Liver (tissue), 9 donors: ENCODE results near the gene TMEM94. TPM values are rescaled to one million over a fixed set of nuclear protein-coding genes. Genes with fewer than 3 reads are reported as not detected.

Experiments
- DNase-seq: peaks from one replicate; pipeline ENCODE4 v3.0.0-alpha.2; 2017; ENCODE audit warnings: low spot score
- H3K27ac ChIP-seq, 2 donors: one replicate each; pipeline ENCODE4 v1.7.0; 2013; ENCODE audit warnings: inconsistent platforms in 2 of 2, low read length in 2 of 2, control low read depth in 1 of 2, low read depth in 1 of 2, mild to moderate bottlenecking in 1 of 2
- H3K27me3 ChIP-seq, 4 donors: one replicate each; pipeline versions ENCODE4 v1.6.1 to v1.7.0; 2013; ENCODE audit warnings: low read length in 3 of 4, inconsistent platforms in 1 of 4, mild to moderate bottlenecking in 1 of 4, moderate library complexity in 1 of 4; ENCODE audit not compliant: control insufficient read depth in 4 of 4, insufficient read depth in 4 of 4
- H3K36me3 ChIP-seq, 4 donors: one replicate each; pipeline versions ENCODE4 v1.6.1 to v1.7.0; 2013; ENCODE audit warnings: low read length in 3 of 4, mild to moderate bottlenecking in 3 of 4, low read depth in 1 of 4, moderate library complexity in 1 of 4; ENCODE audit not compliant: control insufficient read depth in 4 of 4, insufficient read depth in 3 of 4
- H3K4me1 ChIP-seq, 4 donors: one replicate each; pipeline versions ENCODE4 v1.6.1 to v1.7.0; 2013; ENCODE audit warnings: low read length in 3 of 4, mild to moderate bottlenecking in 3 of 4, moderate library complexity in 1 of 4; ENCODE audit not compliant: control insufficient read depth in 4 of 4, insufficient read depth in 4 of 4
- H3K4me3 ChIP-seq, 3 donors: one replicate each; pipeline versions ENCODE4 v1.6.1 to v1.7.0; 2013; ENCODE audit warnings: low read length in 3 of 3, control low read depth in 1 of 3, low read depth in 1 of 3, mild to moderate bottlenecking in 1 of 3
- H3K9ac ChIP-seq, 2 donors: one replicate each; pipeline ENCODE4 v1.7.0; 2013; ENCODE audit warnings: low read length in 2 of 2, mild to moderate bottlenecking in 2 of 2, moderate library complexity in 2 of 2, control low read depth in 1 of 2, low read depth in 1 of 2
- H3K9me3 ChIP-seq, 4 donors: one replicate each; pipeline versions ENCODE4 v1.6.1 to v1.7.0; 2013; ENCODE audit warnings: low read length in 3 of 4; ENCODE audit not compliant: control insufficient read depth in 4 of 4
- ATF3 ChIP-seq: IDR thresholded peaks from 2 replicates; pipeline ENCODE4 v1.6.1; 2016; ENCODE audit warnings: antibody characterized with exemption
- CTCF ChIP-seq: fragments of 150-350 bp; IDR thresholded peaks from 2 replicates; pipeline ENCODE4 v1.5.1; 2017; ENCODE audit warnings: improper control_type of control experiment, low read depth, low read length; ENCODE audit not compliant: missing input control
- EGR1 ChIP-seq, 2 donors: IDR thresholded peaks; 2 replicates each; pipeline ENCODE4 v1.6.1; 2016 to 2018; ENCODE audit warnings: antibody characterized with exemption in 2 of 2, low read depth in 2 of 2
- FOXA1 ChIP-seq: IDR thresholded peaks from 2 replicates; pipeline ENCODE4 v1.6.1; 2016; ENCODE audit warnings: antibody characterized with exemption
- FOXA2 ChIP-seq: IDR thresholded peaks from 2 replicates; pipeline ENCODE4 v1.6.1; 2016; ENCODE audit warnings: antibody characterized with exemption
- GABPA ChIP-seq, 2 donors: IDR thresholded peaks in 1 of 2; conservative IDR thresholded peaks in 1 of 2; 2 replicates each; pipeline ENCODE4 v1.6.1; 2016; ENCODE audit warnings: antibody characterized with exemption in 2 of 2, mild to moderate bottlenecking in 1 of 2, moderate library complexity in 1 of 2
- HNF4A ChIP-seq, 2 donors: conservative IDR thresholded peaks; 2 replicates each; pipeline ENCODE4 v1.6.1; 2016; ENCODE audit warnings: antibody characterized with exemption in 2 of 2, mild to moderate bottlenecking in 2 of 2
- HNF4G ChIP-seq: IDR thresholded peaks from 2 replicates; pipeline ENCODE4 v1.6.1; 2016; ENCODE audit warnings: antibody characterized with exemption
- JUND ChIP-seq, 2 donors: IDR thresholded peaks; 2 replicates each; pipeline ENCODE4 v1.6.1; 2016; ENCODE audit warnings: antibody characterized with exemption in 2 of 2
- MAX ChIP-seq: IDR thresholded peaks from 2 replicates; pipeline ENCODE4 v1.6.1; 2016; ENCODE audit warnings: antibody characterized with exemption
- NR2F2 ChIP-seq: IDR thresholded peaks from 2 replicates; pipeline ENCODE4 v1.6.1; 2016; ENCODE audit warnings: antibody characterized with exemption
- RAD21 ChIP-seq, 2 donors: IDR thresholded peaks; 2 replicates each; pipeline ENCODE4 v1.6.1; 2016; ENCODE audit warnings: antibody characterized with exemption in 2 of 2, mild to moderate bottlenecking in 2 of 2
- REST ChIP-seq: IDR thresholded peaks from 2 replicates; pipeline ENCODE4 v1.6.1; 2016; ENCODE audit warnings: antibody characterized with exemption, mild to moderate bottlenecking
- RXRA ChIP-seq, 2 donors: IDR thresholded peaks; 2 replicates each; pipeline ENCODE4 v1.6.1; 2017 to 2018; ENCODE audit warnings: antibody characterized with exemption in 2 of 2, mild to moderate bottlenecking in 1 of 2
- SP1 ChIP-seq: IDR thresholded peaks from 2 replicates; pipeline ENCODE4 v1.6.1; 2018; ENCODE audit warnings: antibody characterized with exemption, mild to moderate bottlenecking
- TAF1 ChIP-seq: conservative IDR thresholded peaks from 2 replicates; pipeline ENCODE4 v1.6.1; 2016; ENCODE audit warnings: antibody characterized with exemption, mild to moderate bottlenecking
- YY1 ChIP-seq: IDR thresholded peaks from 2 replicates; pipeline ENCODE4 v1.6.1; 2016; ENCODE audit warnings: antibody characterized with exemption, mild to moderate bottlenecking
- ZBTB33 ChIP-seq: IDR thresholded peaks from 2 replicates; pipeline ENCODE4 v1.6.1; 2016; ENCODE audit warnings: antibody characterized with exemption
- WGBS: extraction: QIAGEN DNeasy Blood & Tissue Kit; methylation state at CpG from one replicate; pipeline ENCODE4 v1.1.7; 2013; 5-methylcytosine and 5-hydroxymethylcytosine counted together
- polyA plus RNA-seq, 2 donors: library from polyadenylated mRNA; stranded (reverse) in 1 of 2; unstranded in 1 of 2; fragments of 200-250 nt in 1 of 2; fragments of >200 nt in 1 of 2; fragmentation: Nextera tagmentation in 1 of 2; extraction: Ambion mirVana in 1 of 2; gene quantifications; one replicate each; pipeline versions ENCODE4 v1.2.1 to v1.2.3, GENCODE V29; 2013 to 2015
- total RNA-seq, 2 donors: library from RNA; depleted of rRNA; stranded (reverse); fragments of >200 nt; gene quantifications; one replicate each; pipeline ENCODE4 v1.2.3, GENCODE V29; 2014
- donor health status: healthy.
- donor health status: healthy.
- donor health status: healthy.
- donor health status: healthy.
- donor health status: healthy.

Gene TMEM94
- total and polyA plus RNA-seq, 4 donors: 15.6 to 31.0 (median 20.1) TPM

- H3K9ac ChIP-seq: peak overlapping the region; percentile 34 to 51
- WGBS: 3% methylated on average over 38 of the region's 38 CpGs
- TF ChIP-seq EGR1 (IDR thresholded peaks at IDR 0.05; ENCODE audit: low read depth in 2 of 2) (no peak), FOXA1 (no peak), HNF4G (no peak), RAD21 (IDR thresholded peaks at IDR 0.05) (no peak), JUND (IDR thresholded peaks at IDR 0.05) (no peak), REST (no peak), FOXA2 (no peak), MAX (no peak), YY1 (no peak), HNF4A (conservative IDR thresholded peaks at IDR 0.05) (no peak), TAF1 (no peak), ZBTB33 (no peak), SP1 (no peak), CTCF (no peak), RXRA (IDR thresholded peaks at IDR 0.05) (no peak), NR2F2 (no peak), GABPA (IDR thresholded peaks at IDR 0.05 in 1 of 2, conservative IDR thresholded peaks at IDR 0.05 in 1 of 2) (no peak), ATF3 (no peak)
- peak; percentile 54 for DNase-seq
- peak overlapping the region; percentile 52 to 81 for H3K27ac ChIP-seq
- no peaks in the 10 kb centered on the region for H3K9me3 ChIP-seq
- peak overlapping the region; percentile 73 to 83 (median 77) for H3K4me3 ChIP-seq
- peaks cover 2 to 20% (median 17%) of the 10 kb centered on the region in 4 donors for H3K4me1 ChIP-seq
- no peaks in the 10 kb centered on the region for H3K27me3 ChIP-seq
- H3K36me3 ChIP-seq: no peaks in the 10 kb centered on the region
Observed at GRCh38 chr17:75457047-75457654, 716 bp downstream of the TMEM94 start.
